ENCODE measurements around the gene SLC4A1AP.

DNA sequence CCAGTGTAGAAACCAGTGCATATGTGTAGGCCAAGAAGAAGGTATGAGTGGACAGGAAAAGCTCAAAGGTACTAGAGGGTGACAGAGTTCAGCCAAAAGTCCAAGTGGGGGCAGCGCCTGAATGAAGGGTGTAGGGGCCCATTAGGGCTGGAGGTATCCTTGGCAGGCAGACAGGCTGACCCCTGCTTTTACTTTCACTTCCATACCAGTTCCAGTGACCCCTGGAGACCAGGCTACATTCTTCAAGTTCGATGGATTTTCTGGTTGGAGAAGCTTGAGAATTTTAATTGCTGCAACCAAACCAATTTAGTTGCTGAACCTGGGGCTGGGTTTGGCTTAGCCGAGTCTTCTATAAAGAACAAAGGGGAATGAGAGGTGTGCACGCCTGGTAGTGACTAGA lies 65.5 kb downstream of the SLC4A1AP start:
- TF ChIP-seq, protein P1, sequence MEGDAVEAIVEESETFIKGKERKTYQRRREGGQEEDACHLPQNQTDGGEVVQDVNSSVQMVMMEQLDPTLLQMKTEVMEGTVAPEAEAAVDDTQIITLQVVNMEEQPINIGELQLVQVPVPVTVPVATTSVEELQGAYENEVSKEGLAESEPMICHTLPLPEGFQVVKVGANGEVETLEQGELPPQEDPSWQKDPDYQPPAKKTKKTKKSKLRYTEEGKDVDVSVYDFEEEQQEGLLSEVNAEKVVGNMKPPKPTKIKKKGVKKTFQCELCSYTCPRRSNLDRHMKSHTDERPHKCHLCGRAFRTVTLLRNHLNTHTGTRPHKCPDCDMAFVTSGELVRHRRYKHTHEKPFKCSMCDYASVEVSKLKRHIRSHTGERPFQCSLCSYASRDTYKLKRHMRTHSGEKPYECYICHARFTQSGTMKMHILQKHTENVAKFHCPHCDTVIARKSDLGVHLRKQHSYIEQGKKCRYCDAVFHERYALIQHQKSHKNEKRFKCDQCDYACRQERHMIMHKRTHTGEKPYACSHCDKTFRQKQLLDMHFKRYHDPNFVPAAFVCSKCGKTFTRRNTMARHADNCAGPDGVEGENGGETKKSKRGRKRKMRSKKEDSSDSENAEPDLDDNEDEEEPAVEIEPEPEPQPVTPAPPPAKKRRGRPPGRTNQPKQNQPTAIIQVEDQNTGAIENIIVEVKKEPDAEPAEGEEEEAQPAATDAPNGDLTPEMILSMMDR (IDR thresholded peaks at IDR 0.05; ENCODE audit: low read depth, low read length): no peak
- no peak for TF ChIP-seq POLR2A (IDR thresholded peaks at IDR 0.05; ENCODE audit: extremely low read depth, insufficient read length)
- TF ChIP-seq, protein P2, sequence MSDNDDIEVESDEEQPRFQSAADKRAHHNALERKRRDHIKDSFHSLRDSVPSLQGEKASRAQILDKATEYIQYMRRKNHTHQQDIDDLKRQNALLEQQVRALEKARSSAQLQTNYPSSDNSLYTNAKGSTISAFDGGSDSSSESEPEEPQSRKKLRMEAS (IDR thresholded peaks at IDR 0.05; ENCODE audit: low read depth, low read length): no peak
- TF ChIP-seq MYC (IDR thresholded peaks at IDR 0.05; ENCODE audit: low read depth, low read length): no peak

Measured in NB4 (cell line).